Gastroesophageal sphincter (tissue), 3 donors: ENCODE measurements around the gene ZCWPW1.

Experiments used
- CTCF ChIP-seq, 4 experiments: fragments of 200-600 bp in 2 of 4; fragments of 450-650 bp in 2 of 4; sonication (generic) in 1 of 4; IDR thresholded peaks; one replicate each; pipeline ENCODE4 v1.5.1; 2017 to 2019; ENCODE audit warnings: antibody characterized with exemption in 4 of 4, mild to moderate bottlenecking in 2 of 4, moderate library complexity in 2 of 4
- POLR2AphosphoS5 ChIP-seq: sonication (generic); formaldehyde crosslinking; IDR thresholded peaks from one replicate; pipeline ENCODE4 v1.6.1; 2017; ENCODE audit warnings: antibody characterized with exemption

GRCh38 chr7:100438172-100438571 lies 9.7 kb upstream of the ZCWPW1 start:
- TF ChIP-seq CTCF (IDR thresholded peaks at IDR 0.05) (no peak), POLR2AphosphoS5 (no peak)
